HG03095 (cell line): ENCODE measurements around the gene RALBP1.

ENCODE experiments used
- ATAC-seq: cut with Tn5 transposase; IDR thresholded peaks from one replicate; pipeline ENCODE4 v1.9.1; 2021; ENCODE audit warnings: moderate library complexity; ENCODE audit not compliant: unreplicated experiment

RALBP1 gene

DNA sequence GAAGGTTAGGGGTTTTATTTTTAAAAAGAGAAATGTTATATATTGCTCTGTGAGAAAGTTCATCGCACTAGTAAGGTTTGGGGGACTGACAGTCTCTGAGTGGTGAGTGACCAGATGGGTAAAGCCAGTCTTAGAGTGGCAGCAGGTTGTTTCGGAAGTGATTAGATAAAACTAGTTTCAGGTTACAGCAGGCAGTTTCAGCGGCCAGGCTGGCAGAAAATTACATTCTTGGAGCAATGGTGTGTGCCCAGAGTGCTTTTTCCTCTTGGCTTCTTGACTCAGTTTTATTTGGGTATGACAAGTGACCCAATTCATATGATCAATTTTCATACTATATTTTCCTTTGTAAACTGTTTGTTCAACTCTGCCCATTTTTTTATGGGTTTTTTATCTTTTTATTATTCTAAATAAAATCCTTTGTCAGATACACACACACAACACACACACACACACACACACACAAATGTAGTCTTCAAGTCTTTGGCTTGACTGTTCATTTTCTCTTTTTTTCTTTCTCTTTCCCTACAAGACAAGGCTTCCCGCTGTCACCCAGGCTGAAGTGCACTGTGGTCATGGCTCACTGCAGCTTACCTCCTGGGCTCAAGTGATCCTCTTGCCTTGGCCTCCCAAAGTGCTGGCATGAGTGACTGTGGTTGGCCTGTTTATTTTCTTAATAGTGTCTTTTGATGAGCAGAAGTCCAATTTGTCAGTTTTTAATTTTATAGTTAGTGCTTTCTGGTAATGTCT, 30.9 kb downstream of the RALBP1 start:
- ATAC-seq = no peak

DNA sequence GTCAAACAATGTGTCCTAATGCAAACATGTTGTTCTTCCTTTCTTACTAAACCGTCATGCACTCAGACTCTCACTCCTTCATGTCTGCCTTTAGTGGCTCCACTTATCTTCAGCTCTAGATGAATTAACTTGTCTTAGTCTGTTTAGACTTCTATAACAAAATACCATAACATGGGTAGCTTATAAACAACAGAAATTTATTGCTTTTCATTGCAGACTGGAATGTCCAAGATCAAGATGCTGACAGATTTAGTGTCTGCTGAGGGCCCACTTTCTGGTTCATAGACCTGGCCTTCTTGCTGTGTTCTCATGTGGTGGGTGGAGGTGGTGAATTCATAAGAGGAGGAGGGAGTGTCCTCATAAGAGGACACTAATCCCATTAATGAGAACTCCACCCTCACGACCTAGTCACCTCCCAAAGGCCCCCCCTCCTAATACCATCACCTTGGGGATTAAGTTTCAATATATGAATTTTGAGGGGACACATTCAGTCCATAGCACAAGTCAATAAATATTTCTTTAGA, 32.3 kb downstream of the RALBP1 start:
- no peak for ATAC-seq

DNA sequence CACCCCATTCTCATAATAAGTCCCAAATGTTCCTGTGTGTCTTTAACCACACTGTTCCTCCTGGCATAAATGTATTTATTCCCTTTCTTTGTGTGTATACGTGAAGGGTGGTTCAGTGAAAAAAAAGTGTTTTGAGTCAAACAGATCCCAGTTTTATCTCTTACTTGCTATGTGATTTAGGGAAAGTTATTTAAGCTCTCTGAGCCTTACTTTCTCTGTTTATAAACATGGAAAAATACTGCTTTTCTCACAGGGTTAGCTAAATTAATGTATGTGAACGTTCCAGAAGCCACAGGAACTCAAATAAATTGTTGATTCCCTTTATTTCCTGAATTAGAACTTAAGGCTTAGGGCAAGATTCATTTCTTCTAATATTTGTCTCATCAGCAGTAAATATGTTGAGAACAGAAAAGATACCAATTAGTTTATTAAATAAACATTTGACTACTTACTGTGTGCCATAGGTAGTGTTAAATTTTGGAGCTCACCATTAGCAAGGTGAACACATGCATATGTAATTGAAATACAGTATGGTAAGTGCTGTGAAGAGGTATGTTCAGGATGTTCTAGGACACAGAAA, 33.2 kb downstream of the RALBP1 start:
- no peak for ATAC-seq

DNA sequence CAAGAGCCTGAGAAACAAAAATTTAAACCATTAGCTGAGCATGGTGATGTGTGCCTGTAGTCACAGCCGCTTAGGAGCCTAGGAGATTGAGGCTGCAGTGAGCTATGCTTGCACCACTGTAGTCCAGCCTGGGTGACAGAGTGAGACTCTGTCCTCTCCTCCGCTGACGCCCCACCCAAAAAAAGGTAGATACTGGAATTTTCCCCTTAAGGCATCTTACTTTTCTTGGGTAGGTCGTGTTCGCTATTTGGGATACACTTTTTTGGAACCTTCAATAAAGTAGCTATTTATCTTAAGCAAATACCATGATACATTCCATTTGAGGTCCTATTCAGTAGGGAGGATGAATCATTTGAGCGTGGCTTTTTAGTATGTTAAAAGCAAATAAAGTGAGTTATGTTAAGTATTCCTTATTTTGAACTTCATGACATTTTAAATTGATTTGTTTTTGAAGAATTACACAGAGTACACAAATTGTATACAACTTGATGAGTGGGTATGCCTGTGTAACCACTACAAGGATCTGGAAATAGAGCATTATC, 38.7 kb downstream of the RALBP1 start:
- ATAC-seq = no peak

DNA sequence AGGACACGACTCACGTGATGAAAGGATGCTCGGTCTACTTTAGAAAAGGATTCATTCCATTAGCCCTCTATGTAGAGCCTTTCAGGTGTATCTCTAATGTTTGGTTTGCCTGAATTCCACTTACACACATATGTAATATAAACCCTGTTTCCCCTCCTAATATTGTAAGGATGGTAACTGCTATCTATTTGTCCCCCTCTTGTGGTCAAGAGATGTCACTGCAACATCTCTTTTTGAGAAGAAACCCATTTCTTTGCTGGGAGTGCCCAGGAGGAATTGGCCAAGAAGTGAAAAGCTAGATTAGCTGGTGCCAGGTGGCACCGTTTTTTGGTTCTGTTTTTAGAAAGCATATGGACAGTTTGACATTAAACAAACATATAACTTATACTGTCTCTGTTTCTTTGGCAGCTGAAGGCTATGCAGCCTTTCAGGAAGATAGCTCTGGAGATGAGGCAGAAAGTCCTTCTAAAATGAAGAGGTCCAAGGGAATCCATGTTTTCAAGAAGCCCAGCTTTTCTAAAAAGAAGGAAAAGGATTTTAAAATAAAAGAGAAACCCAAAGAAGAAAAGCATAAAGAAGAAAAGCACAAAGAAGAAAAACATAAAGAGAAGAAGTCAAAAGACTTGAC, 41.2 kb downstream of the RALBP1 start:
- ATAC-seq = no peak

DNA sequence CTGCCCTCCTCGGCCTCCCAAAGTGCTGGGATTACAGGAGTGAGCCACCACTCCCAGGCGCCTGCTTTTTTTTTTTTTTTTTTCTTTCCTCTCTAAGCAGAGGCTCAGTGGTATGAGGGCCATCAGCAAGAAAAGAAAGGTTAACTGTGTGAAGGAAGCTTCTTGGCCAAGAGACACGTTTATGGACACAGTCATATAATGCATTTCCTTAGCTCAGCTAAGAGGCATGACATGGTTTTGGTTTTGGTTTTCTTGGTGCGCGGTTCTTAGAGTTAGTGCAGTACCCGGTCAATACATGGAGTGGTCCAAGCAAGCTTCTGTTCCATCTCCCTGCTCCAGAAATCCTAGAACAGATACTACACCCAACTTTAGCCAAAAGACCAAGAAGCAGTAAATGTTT, 42.6 kb downstream of the RALBP1 start:
- ATAC-seq = no peak

DNA sequence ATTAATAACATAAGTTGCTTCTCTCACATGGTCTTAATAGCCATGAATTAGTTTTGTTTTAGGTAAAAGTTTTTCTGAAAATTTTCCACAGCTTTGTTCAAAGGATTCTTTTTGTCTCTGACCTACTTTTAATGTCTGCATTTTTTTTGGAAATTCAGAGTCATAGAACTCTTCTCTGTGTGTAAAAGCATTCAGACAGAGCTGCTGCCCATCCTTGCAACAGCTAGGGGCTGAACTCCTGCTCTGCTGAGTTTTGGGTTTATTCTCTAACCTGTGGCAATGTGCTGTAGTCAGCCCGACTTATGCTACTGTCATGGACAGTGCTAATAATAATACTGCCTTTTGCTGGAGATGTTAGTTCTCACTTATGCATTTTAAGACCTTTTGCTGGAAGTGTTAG, 44.1 kb downstream of the RALBP1 start:
- ATAC-seq = no peak

DNA sequence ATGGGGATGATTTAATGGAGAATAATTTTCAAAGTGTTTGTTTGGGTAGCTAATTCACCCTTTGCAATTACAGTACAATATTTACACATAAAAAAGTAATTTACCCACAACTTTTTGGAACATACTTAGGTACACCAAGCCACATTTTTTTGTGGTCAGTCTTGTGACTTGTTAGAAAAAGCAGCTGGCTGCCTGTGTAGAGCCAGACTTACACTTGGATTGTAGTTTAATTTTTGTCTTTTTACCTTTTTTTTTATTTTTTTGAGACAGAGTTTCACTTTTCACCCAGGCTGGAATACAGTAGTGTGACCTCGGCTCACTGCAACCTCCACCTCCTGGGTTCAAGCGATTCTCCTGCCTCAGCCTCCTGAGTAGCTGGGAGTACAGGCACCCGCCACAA, 45.4 kb downstream of the RALBP1 start:
- no peak for ATAC-seq

DNA sequence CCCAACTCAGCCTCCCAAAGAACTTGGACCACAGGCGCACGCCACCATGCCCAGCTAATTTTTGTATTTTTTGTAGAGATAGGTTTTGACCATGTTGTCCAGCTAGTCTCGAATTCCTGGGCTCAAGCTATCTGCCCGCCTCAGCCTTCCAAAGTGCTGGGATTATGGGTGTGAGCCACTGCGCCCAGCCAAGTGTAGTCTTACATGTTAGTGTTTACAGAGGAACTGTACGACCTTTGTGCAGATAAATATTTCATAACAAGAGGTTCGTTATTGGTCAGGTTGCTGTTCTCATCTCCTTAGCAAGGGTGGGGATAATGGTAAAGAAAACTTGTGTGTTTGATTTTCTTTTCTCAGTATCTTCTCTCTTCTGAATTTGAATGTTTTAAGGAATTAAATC, 46.5 kb downstream of the RALBP1 start:
- no peak for ATAC-seq

DNA sequence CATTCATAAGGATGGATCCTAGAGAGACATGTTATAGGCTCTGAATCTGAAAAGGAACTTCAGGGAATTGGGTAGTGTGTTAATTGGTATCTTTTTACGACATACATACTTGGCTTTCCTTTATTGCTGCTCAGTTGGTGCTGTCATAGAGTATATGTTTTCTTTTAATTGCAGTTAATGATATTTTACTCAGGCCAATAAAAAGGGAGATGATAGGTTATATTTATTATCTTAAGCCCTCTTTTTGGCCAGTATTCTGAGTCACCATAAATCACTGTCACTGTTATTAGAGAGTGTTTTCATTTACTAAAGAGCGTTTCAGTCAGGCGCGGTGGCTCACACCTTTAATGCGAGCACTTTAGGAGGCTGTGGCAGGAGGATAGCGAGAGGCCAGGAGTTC, 47.6 kb downstream of the RALBP1 start:
- ATAC-seq = no peak

DNA sequence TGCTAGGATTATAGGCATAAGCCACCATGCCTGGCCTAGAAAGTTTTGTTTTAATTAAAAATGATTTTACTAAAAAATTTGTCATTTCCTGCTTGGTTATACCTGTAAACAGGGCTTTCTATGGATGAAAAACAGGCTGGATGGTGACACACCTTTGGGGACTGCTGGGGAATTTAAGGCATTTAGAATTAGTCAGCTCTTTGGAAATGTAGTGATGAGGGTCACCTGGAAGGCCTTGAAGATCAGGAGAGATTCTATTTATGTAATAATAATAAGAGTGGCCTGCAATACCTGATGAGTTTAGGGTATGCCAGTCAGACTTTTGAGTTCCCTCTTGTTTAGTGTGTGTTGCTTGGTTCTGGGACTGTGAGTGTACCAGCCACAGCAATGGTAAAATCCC, 51.1 kb downstream of the RALBP1 start:
- no peak for ATAC-seq

DNA sequence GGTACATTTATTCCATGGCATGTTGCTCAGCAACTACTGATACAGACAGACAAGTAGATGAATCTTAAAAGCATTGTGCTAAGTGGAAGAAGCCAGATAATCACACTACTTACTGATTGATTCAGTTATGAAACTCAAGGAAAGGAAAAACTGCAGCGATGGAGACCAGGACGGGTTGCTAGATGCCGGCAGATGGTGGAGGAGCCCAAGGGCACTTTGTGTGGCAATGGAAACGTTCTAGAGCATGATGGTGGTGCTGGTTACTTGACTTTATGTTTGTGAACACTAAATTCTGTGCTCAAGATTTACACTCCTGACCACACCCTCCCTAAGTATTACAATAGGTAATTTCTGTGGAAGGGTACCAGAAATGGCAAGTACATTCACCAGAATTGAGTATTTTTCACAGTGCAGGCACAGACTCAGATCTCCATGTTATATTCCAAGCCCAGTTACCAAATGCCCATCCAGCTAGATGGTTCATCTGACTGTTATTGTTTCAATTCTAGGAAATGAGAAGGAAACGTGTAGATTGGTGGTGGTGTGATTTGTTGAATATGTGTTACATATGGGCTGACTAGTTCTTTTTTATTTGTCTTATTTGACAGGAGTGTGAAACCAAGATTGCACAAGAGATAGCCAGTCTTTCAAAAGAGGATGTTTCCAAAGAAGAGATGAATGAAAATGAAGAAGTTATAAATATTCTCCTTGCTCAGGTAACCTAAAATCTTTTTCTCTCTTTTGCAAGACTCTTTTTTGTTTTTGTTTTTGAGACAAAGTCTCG, 55.1 kb downstream of the RALBP1 start:
- no peak for ATAC-seq

DNA sequence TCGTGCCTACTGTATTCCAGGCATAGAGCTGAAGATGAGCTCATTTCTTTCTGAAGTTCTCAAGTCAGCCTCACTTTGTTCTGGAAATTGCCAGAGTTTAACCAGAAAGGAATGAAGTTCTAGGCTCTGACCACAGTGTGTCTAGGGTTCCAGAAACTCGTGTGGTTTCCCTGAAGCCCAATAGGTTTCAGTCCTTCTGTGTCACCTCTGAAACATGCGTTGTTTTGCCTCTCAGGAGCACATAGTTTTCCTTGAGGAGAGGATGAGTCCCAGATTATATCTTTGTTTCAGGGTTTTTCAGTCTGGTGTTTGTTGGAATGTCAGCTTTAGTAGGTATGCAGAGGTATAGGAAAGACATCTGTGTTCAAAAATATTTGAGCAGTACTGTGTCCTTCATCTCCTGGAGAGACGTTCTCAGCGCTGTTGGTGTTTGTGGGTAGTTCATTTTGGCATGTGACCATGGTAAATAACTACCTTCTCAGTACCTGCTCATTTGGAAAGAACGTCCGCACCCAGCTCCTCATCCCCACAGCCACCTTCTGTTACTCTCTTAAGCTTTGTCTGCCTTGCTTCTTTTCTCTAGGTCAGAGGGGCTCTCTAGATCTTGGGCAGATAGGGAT, 56.6 kb downstream of the RALBP1 start:
- no peak for ATAC-seq

DNA sequence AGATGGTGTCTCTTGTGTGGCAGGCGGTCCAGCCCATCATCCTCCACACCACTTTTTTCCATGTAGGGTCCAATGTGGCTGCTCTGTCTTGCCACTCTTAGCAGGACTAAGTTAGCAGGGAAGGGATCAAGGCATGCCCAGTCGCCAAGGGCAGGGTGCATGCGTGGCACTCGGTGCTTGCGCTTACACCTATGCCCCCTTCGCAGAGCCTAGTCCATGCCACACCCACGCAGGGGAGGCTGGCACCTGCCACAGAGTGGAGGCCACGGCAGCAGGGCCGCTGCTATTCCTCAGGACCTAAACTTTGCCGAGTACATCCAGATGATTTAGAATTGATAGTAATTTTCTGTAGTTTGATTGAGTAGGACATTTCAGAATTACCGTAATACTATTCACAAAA, 59.5 kb downstream of the RALBP1 start:
- no peak for ATAC-seq

DNA sequence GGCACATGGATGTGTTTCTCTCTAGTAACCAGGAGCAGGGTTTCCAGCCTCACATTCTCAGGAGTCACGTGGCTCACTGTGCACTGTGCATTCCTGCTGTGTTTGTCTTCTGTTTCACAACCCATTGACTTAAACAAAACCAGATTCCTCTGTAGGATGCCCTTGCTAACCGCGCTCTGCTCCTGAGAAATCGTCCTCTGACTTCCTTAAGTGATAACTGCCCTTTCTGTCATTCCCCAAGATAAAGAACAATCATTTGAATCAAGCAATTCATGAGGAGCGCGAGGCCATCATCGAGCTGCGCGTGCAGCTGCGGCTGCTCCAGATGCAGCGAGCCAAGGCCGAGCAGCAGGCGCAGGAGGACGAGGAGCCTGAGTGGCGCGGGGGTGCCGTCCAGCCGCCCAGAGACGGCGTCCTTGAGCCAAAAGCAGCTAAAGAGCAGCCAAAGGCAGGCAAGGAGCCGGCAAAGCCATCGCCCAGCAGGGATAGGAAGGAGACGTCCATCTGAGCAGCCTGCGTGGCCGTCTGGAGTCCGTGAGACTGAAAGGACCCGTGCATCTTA, 60.2 kb downstream of the RALBP1 start:
- ATAC-seq = no peak

DNA sequence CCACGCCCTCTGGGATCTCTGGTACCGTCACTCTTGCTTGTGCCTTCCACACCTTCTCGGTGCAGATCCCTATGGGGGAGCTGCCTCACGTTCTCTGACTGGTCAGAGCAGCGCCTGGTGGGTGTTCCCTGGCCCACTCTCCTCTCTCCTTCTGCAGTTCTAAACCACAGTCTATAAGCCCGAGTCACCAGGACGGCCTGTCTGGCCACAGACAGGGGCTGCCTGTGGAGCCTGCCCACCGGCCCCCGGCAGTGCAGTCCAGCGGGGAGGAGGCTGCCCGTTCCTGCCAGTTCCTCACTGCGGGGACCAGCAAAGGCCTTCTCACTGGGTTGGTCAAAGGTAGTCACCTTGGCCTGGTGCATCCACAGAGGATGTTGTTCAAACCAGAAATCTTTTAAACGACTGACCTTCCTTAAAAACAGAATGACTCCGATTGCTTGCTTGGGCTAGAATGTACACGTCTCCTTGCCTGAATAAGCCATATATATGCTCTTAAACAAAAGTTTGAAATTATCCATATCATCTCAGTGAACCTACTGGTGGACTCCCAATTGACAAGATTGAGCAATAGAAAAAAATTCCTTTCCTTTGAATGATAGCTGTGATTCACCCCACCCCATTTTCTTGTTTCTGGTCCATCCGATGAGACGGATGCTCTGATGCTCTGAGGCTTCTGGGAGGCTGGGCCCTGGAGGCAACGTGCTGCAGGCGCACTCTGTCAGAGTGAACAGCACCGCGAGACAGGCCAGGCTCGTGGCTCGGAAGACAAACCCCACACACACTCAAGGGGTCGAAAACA, 61.2 kb downstream of the RALBP1 start:
- ATAC-seq = no peak

DNA sequence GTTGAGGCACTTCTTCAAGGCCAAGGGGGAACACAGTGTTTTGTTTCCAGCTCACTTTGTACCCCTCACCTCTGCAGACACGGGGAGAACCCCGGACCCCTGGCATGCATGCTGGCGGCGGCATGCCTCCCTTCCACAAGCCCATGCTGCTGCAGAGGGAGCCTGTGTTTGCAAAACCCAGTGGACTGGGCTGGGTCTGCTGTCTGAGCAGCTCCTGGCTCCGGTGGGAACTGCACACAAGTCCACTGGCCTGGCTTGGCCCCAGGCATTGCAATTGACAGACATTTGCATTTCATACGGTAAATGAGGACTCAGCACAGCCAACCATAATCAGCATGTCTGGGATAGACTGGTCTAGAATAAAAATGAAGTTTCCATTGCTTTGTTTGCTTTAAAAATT, 62.4 kb downstream of the RALBP1 start:
- ATAC-seq = no peak

DNA sequence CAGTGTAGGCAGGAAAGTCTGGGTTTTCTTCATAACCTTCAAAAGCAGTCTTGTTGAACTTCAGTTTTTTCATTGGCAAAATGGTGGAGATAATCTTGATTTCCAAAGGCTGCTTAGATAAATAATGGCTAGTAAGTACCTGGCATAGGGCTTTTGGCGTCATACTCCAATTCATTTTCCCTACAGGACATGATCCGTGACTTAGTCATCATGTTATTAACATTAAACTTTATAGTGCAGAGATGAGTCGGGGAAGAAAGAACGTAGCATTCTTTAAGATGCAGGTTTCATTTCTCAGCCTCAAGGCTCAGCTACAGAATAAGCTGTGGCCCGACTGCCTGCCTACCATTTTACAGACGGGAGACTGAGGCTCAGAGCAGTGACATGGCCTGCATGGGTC, 64.0 kb downstream of the RALBP1 start:
- no peak for ATAC-seq

DNA sequence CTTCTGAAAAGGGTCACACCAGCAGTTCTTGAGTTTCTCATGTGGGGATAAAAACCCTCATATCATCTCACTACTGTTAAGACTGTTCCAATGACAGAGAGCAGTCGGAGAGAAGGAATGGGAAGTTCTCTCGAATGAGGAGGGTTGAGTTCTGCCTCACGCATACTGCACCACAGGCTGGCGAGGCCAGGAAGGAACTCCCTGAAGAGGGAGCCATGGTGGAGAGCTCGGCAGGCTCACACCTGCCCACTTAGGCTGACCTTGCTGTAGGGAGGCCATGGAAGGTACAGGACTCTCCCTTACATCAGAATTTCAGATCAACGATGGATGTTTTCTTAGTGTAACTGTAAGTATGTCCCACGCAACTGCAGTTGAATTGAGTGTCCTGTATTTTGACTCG, 64.6 kb downstream of the RALBP1 start:
- no peak for ATAC-seq

DNA sequence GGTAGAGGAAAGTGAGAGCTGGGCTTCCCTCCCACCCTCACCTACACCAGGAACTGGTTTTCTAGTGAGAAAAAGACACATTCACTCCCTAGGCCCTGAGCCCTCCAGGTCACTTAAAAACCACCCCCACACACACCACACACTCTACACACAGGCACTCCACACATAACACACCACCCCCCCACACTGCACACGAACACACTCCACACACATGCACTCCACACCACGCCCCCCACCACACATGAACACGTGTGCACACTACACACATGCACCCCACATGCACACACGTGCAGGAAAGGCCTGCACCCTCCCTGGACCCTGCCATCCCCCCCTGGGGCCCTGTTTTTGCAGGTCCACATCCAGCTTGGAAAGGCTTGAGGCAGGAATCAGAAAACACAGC, 67.6 kb downstream of the RALBP1 start:
- no peak for ATAC-seq
